Ascending aorta (tissue), 2 donors: Measurements from ENCODE around the gene PRPF31. TPM values are rescaled to one million over a fixed set of nuclear protein-coding genes. Genes with fewer than 3 reads are reported as not detected.

Experiments used
- DNase-seq, 2 donors: peaks; one replicate each; pipeline ENCODE4 v3.0.0-alpha.2; 2019; ENCODE audit warnings: low spot score in 2 of 2
- H3K27ac ChIP-seq, 2 donors: fragments of 200-600 bp; sonication (generic); one replicate each; pipeline ENCODE4 v1.5.1; 2016 to 2017; ENCODE audit warnings: mild to moderate bottlenecking in 1 of 2
- H3K27me3 ChIP-seq: fragments of 200-600 bp; sonication (generic); one replicate; pipeline ENCODE4 v1.5.1; 2017
- H3K36me3 ChIP-seq, 2 donors: fragments of 200-600 bp; sonication (generic); one replicate each; pipeline ENCODE4 v1.5.1; 2016
- H3K4me1 ChIP-seq, 2 donors: fragments of 200-600 bp; sonication (generic); one replicate each; pipeline ENCODE4 v1.5.1; 2016 to 2017; ENCODE audit warnings: mild to moderate bottlenecking in 1 of 2
- H3K4me3 ChIP-seq, 2 donors: fragments of 200-600 bp; sonication (generic); one replicate each; pipeline ENCODE4 v1.5.1; 2016 to 2017; ENCODE audit warnings: mild to moderate bottlenecking in 1 of 2
- H3K9me3 ChIP-seq, 2 donors: fragments of 200-600 bp; sonication (generic); one replicate each; pipeline ENCODE4 v1.5.1; 2016
- CTCF ChIP-seq, 3 experiments: fragments of 200-600 bp in 2 of 3; fragments of 450-650 bp in 1 of 3; sonication (generic) in 2 of 3; IDR thresholded peaks; one replicate each; pipeline ENCODE4 v1.5.1; 2016 to 2019; ENCODE audit warnings: antibody characterized with exemption in 3 of 3, mild to moderate bottlenecking in 1 of 3, moderate library complexity in 1 of 3
- intact Hi-C: fragments of 100-400 bp; cut with DNase I; formaldehyde crosslinking; loops from one replicate; pipeline ENCODE4 v1.15.1; 2023
- total RNA-seq: library from RNA; depleted of rRNA; stranded (reverse); fragments of >200 nt; gene quantifications from one replicate; pipeline ENCODE4 v1.1.0, GENCODE V29; 2016

Gene PRPF31
- total RNA-seq, 1 donor from 2014 or later, result 84.1 TPM

DNA sequence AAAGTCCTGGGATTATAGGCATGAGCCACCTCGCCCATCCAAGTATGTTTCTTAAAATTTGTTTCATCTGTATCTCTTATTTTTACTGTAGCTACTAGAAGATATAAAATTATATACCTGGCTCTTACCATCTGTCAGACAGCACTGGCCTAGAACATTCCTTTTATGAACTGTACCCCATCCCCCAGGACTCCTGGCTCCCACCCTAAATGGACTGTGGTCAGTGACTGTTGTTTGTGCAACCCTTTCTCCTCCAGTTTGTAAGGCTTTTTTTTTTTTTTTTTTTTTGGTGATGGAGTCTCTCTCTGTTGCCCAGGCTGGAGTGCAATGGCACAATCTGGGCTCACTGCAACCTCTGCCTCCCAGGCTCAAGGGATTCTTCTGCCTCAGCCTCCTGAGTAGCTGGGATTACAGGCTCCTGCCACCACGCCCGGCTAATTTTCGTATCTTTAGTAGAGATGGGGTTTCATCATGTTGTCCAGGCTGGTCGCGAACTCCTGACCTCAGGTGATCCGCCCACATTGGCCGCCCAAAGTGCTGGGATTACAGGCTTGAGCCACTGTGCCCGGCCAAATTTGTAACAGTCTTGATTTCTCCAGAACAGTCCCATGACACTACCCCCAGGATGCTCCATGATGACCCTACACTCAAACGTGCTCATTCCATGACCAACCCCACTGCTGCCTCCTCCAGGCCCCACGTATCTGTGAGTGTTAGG, 10.4 kb upstream of the PRPF31 start:
- H3K27me3 ChIP-seq, result no peaks in the 10 kb centered on the region
- H3K4me3 ChIP-seq, result no peak overlapping the region
- H3K36me3 ChIP-seq, result peaks cover 36 to 45% of the 10 kb centered on the region in 2 donors
- H3K4me1 ChIP-seq, result peaks cover 0 to 7% of the 10 kb centered on the region in 2 donors
- no peaks in the 10 kb centered on the region for H3K9me3 ChIP-seq
- peak in 1 of 2 donors; percentile 16 for DNase-seq
- no peak for TF ChIP-seq CTCF (IDR thresholded peaks at IDR 0.05)
- intact Hi-C loops, result loop anchor here (5.0 to 10.0 kb wide), 3 partner anchors 238 to 908 kb away; partner anchors contain the start of genes LENG9 and MYADM
- no peak overlapping the region for H3K27ac ChIP-seq

- Histone ChIP-seq H3K27ac (no peak overlapping the region), H3K9me3 (no peaks in the 10 kb centered on the region), H3K36me3 (peaks cover 43 to 49% of the 10 kb centered on the region in 2 donors), H3K4me3 (no peak overlapping the region), H3K27me3 (no peaks in the 10 kb centered on the region), H3K4me1 (peaks cover 0 to 7% of the 10 kb centered on the region in 2 donors)
- no peak for DNase-seq
- intact Hi-C loops, result loop anchor here (10.0 kb wide), 1 partner anchor 359 kb away; the partner anchor contains the start of gene LENG9
- TF ChIP-seq CTCF (IDR thresholded peaks at IDR 0.05), result no peak
Observed at GRCh38 chr19:54105796-54106195, 9.8 kb upstream of the PRPF31 start.

DNA sequence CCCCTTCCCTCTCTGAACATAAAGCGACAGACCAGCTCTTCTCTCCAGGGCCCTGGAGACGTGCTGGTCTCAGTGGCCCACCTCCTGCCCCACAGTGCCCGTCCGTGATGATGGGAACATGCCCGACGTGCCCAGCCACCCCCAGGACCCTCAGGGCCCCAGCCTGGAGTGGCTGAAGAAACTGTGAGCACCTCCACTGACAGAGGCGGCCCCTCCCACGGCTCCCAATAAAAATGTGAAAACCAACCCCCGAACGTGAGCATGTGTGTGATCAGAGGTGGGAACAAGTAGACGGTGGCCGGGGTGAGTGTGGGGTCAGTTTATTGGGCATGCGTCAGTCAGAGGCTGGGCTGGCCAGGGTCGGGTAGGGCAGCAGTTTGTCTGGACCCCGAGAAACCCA, 8.8 kb upstream of the PRPF31 start:
- DNase-seq, result no peak
- Histone ChIP-seq H3K36me3 (peaks cover 46 to 53% of the 10 kb centered on the region in 2 donors), H3K4me3 (no peak overlapping the region), H3K27ac (no peak overlapping the region), H3K9me3 (no peaks in the 10 kb centered on the region), H3K27me3 (no peaks in the 10 kb centered on the region), H3K4me1 (peaks cover 0 to 7% of the 10 kb centered on the region in 2 donors)
- intact Hi-C loops, result loop anchor here (10.0 kb wide), 1 partner anchor 358 kb away; the partner anchor contains the start of gene LENG9
- TF ChIP-seq CTCF (IDR thresholded peaks at IDR 0.05), result no peak

DNA sequence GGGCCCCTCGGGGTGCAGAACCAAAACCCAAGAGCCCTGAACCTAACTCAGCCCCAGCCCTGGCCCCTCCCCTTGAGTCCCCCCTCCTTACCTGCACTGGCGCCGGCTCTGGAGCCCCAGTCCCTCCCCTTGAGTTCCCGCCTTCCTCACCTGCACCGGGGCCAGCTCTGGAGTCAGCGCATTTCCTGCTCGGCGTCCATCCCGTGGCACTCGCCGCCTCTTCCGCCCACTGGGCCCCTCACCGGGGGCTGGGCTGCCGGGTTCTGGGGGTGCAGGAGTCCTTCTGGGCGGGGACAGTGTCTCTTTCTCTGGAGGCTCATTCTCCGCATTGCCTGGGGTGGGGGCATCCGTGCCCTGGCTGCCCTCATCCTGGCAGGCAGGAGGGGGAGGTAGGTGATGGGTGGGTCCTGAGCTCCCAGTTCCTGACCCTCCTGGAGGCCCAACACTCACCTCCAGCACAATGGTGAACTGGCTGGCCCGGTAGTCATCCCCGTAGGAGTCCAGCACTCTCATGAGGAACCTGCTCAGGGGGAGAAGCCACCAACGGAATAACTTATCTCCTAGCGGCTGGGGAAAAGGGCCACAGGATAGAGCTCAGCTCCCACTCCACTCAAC, 7.6 kb upstream of the PRPF31 start:
- H3K9me3 ChIP-seq, result no peaks in the 10 kb centered on the region
- TF ChIP-seq CTCF (IDR thresholded peaks at IDR 0.05), result no peak
- peaks cover 46 to 53% of the 10 kb centered on the region in 2 donors for H3K36me3 ChIP-seq
- H3K27ac ChIP-seq, result no peak overlapping the region
- H3K27me3 ChIP-seq, result no peaks in the 10 kb centered on the region
- peaks cover 0 to 7% of the 10 kb centered on the region in 2 donors for H3K4me1 ChIP-seq
- no peak for DNase-seq
- intact Hi-C loops, result loop anchor here (10.0 kb wide), 1 partner anchor 357 kb away; the partner anchor contains the start of gene LENG9
- H3K4me3 ChIP-seq, result no peak overlapping the region

- no peak for TF ChIP-seq CTCF (IDR thresholded peaks at IDR 0.05)
- DNase-seq, result no peak
- Histone ChIP-seq H3K4me1 (peaks cover 0 to 3% of the 10 kb centered on the region in 2 donors), H3K27ac (no peak overlapping the region), H3K27me3 (no peaks in the 10 kb centered on the region), H3K36me3 (peaks cover 46 to 53% of the 10 kb centered on the region in 2 donors), H3K9me3 (no peaks in the 10 kb centered on the region), H3K4me3 (no peak overlapping the region)
- intact Hi-C loops, result loop anchor here (10.0 kb wide), 1 partner anchor 356 kb away; the partner anchor contains the start of gene LENG9
Observed at GRCh38 chr19:54108496-54108895, 7.1 kb upstream of the PRPF31 start.
